HCT116 (cell line): ENCODE measurements around the gene MORF4L1. TPM values are rescaled to one million over a fixed set of nuclear protein-coding genes. Genes with fewer than 3 reads are reported as not detected.

Experiments
- ATAC-seq: fragments of 200-7000 bp; cut with Tn5 transposase; 2 replicates; pipeline ENCODE4 v1.9.1; 2020; ENCODE audit warnings: mild to moderate bottlenecking, moderate library complexity
- BruUV-seq: library from RNA; stranded (reverse); fragments of 400-500 nt; replicated peaks from 2 replicates; lab custom pipeline; 2021; lab: Mats Ljungman, UMichigan
- CTCF ChIA-PET: fragments of 300-600 bp; sonication (Branson Sonifier 250); formaldehyde crosslinking; loops from one replicate; lab custom pipeline; 2021; ENCODE audit warnings: antibody characterized with exemption; lab: Charles Lee
- POLR2A ChIA-PET: fragments of 300-600, 350-600 bp; sonication (Branson Sonifier 250); formaldehyde crosslinking; loops from one replicate; lab custom pipeline; 2021; ENCODE audit warnings: antibody characterized with exemption; lab: Charles Lee
- RAD21 ChIA-PET, 2 experiments: fragments of 300-600 bp; sonication (Branson Sonifier 250); formaldehyde crosslinking; loops; one replicate each; lab custom pipeline; 2023; ENCODE audit warnings: low total read pairs in 2 of 2; ENCODE audit not compliant: uncharacterized antibody in 2 of 2, unreplicated experiment in 2 of 2, low non-redundant PET in 1 of 2; lab: Charles Lee
- DNase-seq: peaks from one replicate; pipeline ENCODE4 v3.0.0-alpha.2; 2010; ENCODE audit warnings: low read depth, low spot score
- H2AFZ ChIP-seq: fragments of 200-600 bp; shearing (Covaris generic), sonication (generic); 2 replicates; pipeline ENCODE4 v1.6.1; 2017; ENCODE audit warnings: low read depth, mixed run types, mixed read lengths, antibody characterized with exemption, low read length; ENCODE audit not compliant: poor library complexity, severe bottlenecking
- H3K27ac ChIP-seq: 2 replicates; pipeline ENCODE4 v1.5.1; 2012; ENCODE audit warnings: low read depth, low read length
- H3K27me3 ChIP-seq: fragments of 200-600 bp; sonication (generic); 2 replicates; pipeline ENCODE4 v1.6.1; 2016; ENCODE audit warnings: mixed run types, low read length, mixed read lengths; ENCODE audit not compliant: insufficient read depth
- H3K36me3 ChIP-seq, 2 experiments: fragments of 200-500 bp in 1 of 2; fragments of 200-600 bp in 1 of 2; sonication (Bioruptor generic) in 1 of 2; sonication (generic) in 1 of 2; 2 replicates each; pipeline versions ENCODE4 v1.5.1 to v1.6.1; 2014 to 2016; ENCODE audit warnings: low read length in 2 of 2, inconsistent platforms in 1 of 2, mixed read lengths in 1 of 2, mixed run types in 1 of 2; ENCODE audit not compliant: insufficient read depth in 2 of 2, control insufficient read depth in 1 of 2
- H3K4me1 ChIP-seq, 2 experiments: fragments of 200-600 bp in 1 of 2; sonication (generic) in 1 of 2; 2 replicates each; pipeline versions ENCODE4 v1.5.1 to v1.6.1; 2012 to 2017; ENCODE audit warnings: low read length in 2 of 2, inconsistent platforms in 1 of 2, mild to moderate bottlenecking in 1 of 2, mixed read lengths in 1 of 2, mixed run types in 1 of 2, moderate library complexity in 1 of 2; ENCODE audit not compliant: insufficient read depth in 2 of 2, control insufficient read depth in 1 of 2
- H3K4me2 ChIP-seq: fragments of 200-600 bp; sonication (generic); 2 replicates; pipeline ENCODE4 v1.6.1; 2017; ENCODE audit warnings: mixed run types, low read length, mixed read lengths
- H3K4me3 ChIP-seq, 2 experiments: fragments of 200-600 bp in 1 of 2; sonication (generic) in 1 of 2; replicated peaks in 1 of 2; 2 replicates each; pipeline ENCODE4 v1.5.1; 2011 to 2016; ENCODE audit warnings: low read length in 2 of 2, control low read depth in 1 of 2, low read depth in 1 of 2, mild to moderate bottlenecking in 1 of 2, mixed read lengths in 1 of 2, mixed run types in 1 of 2
- H3K79me2 ChIP-seq: fragments of 200-600 bp; sonication (generic); 2 replicates; pipeline ENCODE4 v1.6.1; 2017; ENCODE audit warnings: mild to moderate bottlenecking, mixed run types, low read length, moderate library complexity, mixed read lengths; ENCODE audit not compliant: insufficient read depth
- H3K9ac ChIP-seq: fragments of 200-600 bp; sonication (generic); 2 replicates; pipeline ENCODE4 v1.6.1; 2016; ENCODE audit warnings: low read length, mixed read lengths
- H3K9me2 ChIP-seq: fragments of 200-600 bp; sonication (generic), shearing (Covaris generic); 2 replicates; pipeline ENCODE4 v1.6.1; 2017; ENCODE audit warnings: mixed run types, mild to moderate bottlenecking, moderate library complexity; ENCODE audit not compliant: insufficient read depth
- H3K9me3 ChIP-seq, 2 experiments: fragments of 200-500 bp in 1 of 2; fragments of 200-600 bp in 1 of 2; sonication (Bioruptor generic) in 1 of 2; sonication (generic) in 1 of 2; 2 replicates each; pipeline ENCODE4 v1.6.1; 2014 to 2017; ENCODE audit warnings: low read length in 2 of 2, mixed read lengths in 2 of 2, inconsistent platforms in 1 of 2, low read depth in 1 of 2, mild to moderate bottlenecking in 1 of 2, mixed run types in 1 of 2, moderate library complexity in 1 of 2; ENCODE audit not compliant: control insufficient read depth in 1 of 2, insufficient read depth in 1 of 2
- H4K20me1 ChIP-seq: fragments of 200-600 bp; sonication (generic), shearing (Covaris generic); 2 replicates; pipeline ENCODE4 v1.6.1; 2017; ENCODE audit warnings: mixed run types, mild to moderate bottlenecking, moderate library complexity; ENCODE audit not compliant: insufficient read depth
- ATF3 ChIP-seq: IDR thresholded peaks from 2 replicates; pipeline ENCODE4 v1.6.1; 2012
- CBX3 ChIP-seq: IDR thresholded peaks from 2 replicates; pipeline ENCODE4 v1.6.1; 2012; ENCODE audit warnings: low read depth
- CEBPB ChIP-seq: IDR thresholded peaks from 2 replicates; pipeline ENCODE4 v1.6.1; 2012; ENCODE audit warnings: low read depth
- CTCF ChIP-seq, 3 experiments: fragments of 200-600 bp in 1 of 3; sonication (generic) in 1 of 3; IDR thresholded peaks in 2 of 3; conservative IDR thresholded peaks in 1 of 3; 2 replicates each; pipeline ENCODE4 v1.5.1; 2012 to 2017; ENCODE audit warnings: low read depth in 2 of 3, low read length in 2 of 3, antibody characterized with exemption in 1 of 3, borderline replicate concordance in 1 of 3, control low read depth in 1 of 3, mild to moderate bottlenecking in 1 of 3, mixed read lengths in 1 of 3, mixed run types in 1 of 3, moderate library complexity in 1 of 3; ENCODE audit not compliant: insufficient read depth in 1 of 3
- EGR1 ChIP-seq: IDR thresholded peaks from 2 replicates; pipeline ENCODE4 v1.6.1; 2012; ENCODE audit warnings: low read depth
- ELF1 ChIP-seq: IDR thresholded peaks from 2 replicates; pipeline ENCODE4 v1.6.1; 2012; ENCODE audit warnings: low read depth, borderline replicate concordance
- EZH2 ChIP-seq: fragments of 200-600 bp; sonication (generic); IDR thresholded peaks from 2 replicates; pipeline ENCODE4 v1.6.1; 2017; ENCODE audit warnings: antibody characterized with exemption, mixed run types
- FOSL1 ChIP-seq: IDR thresholded peaks from 2 replicates; pipeline ENCODE4 v1.6.1; 2012; ENCODE audit warnings: low read depth
- JUND ChIP-seq: IDR thresholded peaks from 2 replicates; pipeline ENCODE4 v1.6.1; 2012
- POLR2A ChIP-seq: IDR thresholded peaks from 2 replicates; pipeline ENCODE4 v1.7.0; 2011; ENCODE audit warnings: borderline replicate concordance; ENCODE audit not compliant: insufficient read depth, insufficient read length; ENCODE audit errors: extremely low read depth
- POLR2AphosphoS5 ChIP-seq: IDR thresholded peaks from 2 replicates; pipeline ENCODE4 v1.6.1; 2011; ENCODE audit warnings: mild to moderate bottlenecking, low read depth, low read length, moderate library complexity
- RAD21 ChIP-seq: IDR thresholded peaks from 2 replicates; pipeline ENCODE4 v1.6.1; 2012; ENCODE audit warnings: low read depth, mild to moderate bottlenecking
- SIN3A ChIP-seq: IDR thresholded peaks from 2 replicates; pipeline ENCODE4 v1.6.1; 2012; ENCODE audit warnings: low read depth
- SP1 ChIP-seq: IDR thresholded peaks from 2 replicates; pipeline ENCODE4 v1.6.1; 2012; ENCODE audit warnings: low read depth
- SRF ChIP-seq: IDR thresholded peaks from 2 replicates; pipeline ENCODE4 v1.6.1; 2012; ENCODE audit warnings: low read depth
- TCF7L2 ChIP-seq: IDR thresholded peaks from 2 replicates; pipeline ENCODE4 v1.7.0; 2011; ENCODE audit warnings: borderline replicate concordance, inconsistent platforms; ENCODE audit not compliant: insufficient read depth, insufficient read length; ENCODE audit errors: extremely low read depth
- YY1 ChIP-seq: IDR thresholded peaks from 2 replicates; pipeline ENCODE4 v1.6.1; 2011; ENCODE audit warnings: low read length, low read depth, moderate library complexity, mild to moderate bottlenecking; ENCODE audit not compliant: insufficient replicate concordance; ENCODE audit errors: extremely low read depth
- ZFX ChIP-seq: fragments of 450-650 bp; IDR thresholded peaks from 2 replicates; pipeline ENCODE4 v1.6.1; 2017
- ZNF274 ChIP-seq: fragments of 200-500 bp; sonication (Bioruptor generic); IDR thresholded peaks from 2 replicates; pipeline ENCODE4 v1.6.1; 2014; ENCODE audit warnings: mild to moderate bottlenecking, low read depth, low read length, inconsistent platforms
- intact Hi-C: fragments of 100-400 bp; cut with micrococcal nuclease; formaldehyde crosslinking; loops from 2 replicates; pipeline ENCODE4 v1.10.0; 2022
- total RNA-seq: library from RNA; stranded (reverse); gene quantifications from one replicate; pipeline ENCODE4 v1.2.1, GENCODE V29; 2021; ENCODE audit not compliant: unreplicated experiment
- TF ChIP-seq, protein P1 (sequence below): IDR thresholded peaks from 2 replicates; pipeline ENCODE4 v1.6.1; 2012; ENCODE audit warnings: low read depth

Gene MORF4L1
- total RNA-seq, 1 experiment from 2014 or later: 273 TPM

DNA sequence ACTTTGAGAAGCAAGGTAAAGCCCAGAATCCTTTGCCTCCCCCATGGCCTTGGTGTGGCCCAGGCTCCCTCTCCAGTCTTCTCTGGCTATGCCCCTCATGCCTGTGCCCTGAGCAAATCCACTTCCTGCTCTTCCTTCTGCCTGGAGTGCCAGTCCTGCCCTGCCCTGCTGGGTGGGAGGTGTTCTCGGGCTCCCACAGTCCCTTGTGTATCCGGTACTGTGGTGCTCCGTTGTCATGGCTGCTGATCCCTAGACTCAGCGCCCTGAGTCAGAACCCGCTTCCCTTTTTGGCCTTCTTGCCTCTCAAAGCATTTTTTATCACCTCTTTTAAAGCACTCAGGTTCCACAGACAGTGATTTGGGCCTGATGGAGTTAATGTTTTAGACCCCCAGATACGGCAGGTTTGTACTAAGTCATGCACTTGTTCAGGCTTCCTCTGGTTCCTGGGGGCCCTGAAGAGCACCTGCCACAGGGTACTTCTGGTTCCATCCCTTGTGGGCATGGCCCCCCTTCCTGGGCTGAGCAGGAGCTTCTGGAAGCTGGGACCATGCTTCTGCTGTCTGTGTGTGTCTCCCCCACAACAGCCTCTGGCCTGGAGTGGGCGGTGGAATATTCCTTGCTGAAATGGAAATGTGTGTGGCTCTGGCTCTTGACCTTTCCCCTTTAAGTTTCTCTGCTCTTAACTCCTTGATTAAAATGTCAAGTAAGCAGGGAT, 31.9 kb upstream of the MORF4L1 start:
- Histone ChIP-seq H3K9me3 (no peaks in the 10 kb centered on the region), H3K9me2 (no peaks in the 10 kb centered on the region), H3K9ac (no peak overlapping the region)
- POLR2A ChIA-PET: no interaction called here
- TF ChIP-seq FOSL1 (no peak), ZNF274 (no peak), JUND (no peak), SIN3A (no peak), POLR2A (no peak), CBX3 (no peak), RAD21 (no peak), EZH2 (no peak), ZFX (no peak), SRF (no peak), ATF3 (no peak), EGR1 (no peak), POLR2AphosphoS5 (no peak), YY1 (no peak), ELF1 (no peak), CTCF (IDR thresholded peaks at IDR 0.05 in 2 of 3, conservative IDR thresholded peaks at IDR 0.05 in 1 of 3; ENCODE audit: borderline replicate concordance in 1 of 3, insufficient read depth in 1 of 3, low read depth in 2 of 3, low read length in 2 of 3) (no peak), CEBPB (no peak), SP1 (no peak), TCF7L2 (no peak)
- TF ChIP-seq, protein P1, sequence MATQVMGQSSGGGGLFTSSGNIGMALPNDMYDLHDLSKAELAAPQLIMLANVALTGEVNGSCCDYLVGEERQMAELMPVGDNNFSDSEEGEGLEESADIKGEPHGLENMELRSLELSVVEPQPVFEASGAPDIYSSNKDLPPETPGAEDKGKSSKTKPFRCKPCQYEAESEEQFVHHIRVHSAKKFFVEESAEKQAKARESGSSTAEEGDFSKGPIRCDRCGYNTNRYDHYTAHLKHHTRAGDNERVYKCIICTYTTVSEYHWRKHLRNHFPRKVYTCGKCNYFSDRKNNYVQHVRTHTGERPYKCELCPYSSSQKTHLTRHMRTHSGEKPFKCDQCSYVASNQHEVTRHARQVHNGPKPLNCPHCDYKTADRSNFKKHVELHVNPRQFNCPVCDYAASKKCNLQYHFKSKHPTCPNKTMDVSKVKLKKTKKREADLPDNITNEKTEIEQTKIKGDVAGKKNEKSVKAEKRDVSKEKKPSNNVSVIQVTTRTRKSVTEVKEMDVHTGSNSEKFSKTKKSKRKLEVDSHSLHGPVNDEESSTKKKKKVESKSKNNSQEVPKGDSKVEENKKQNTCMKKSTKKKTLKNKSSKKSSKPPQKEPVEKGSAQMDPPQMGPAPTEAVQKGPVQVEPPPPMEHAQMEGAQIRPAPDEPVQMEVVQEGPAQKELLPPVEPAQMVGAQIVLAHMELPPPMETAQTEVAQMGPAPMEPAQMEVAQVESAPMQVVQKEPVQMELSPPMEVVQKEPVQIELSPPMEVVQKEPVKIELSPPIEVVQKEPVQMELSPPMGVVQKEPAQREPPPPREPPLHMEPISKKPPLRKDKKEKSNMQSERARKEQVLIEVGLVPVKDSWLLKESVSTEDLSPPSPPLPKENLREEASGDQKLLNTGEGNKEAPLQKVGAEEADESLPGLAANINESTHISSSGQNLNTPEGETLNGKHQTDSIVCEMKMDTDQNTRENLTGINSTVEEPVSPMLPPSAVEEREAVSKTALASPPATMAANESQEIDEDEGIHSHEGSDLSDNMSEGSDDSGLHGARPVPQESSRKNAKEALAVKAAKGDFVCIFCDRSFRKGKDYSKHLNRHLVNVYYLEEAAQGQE: no peak
- TF ChIP-seq, all 23 proteins: peak for 0
- no peak for DNase-seq
- intact Hi-C loops: no loop called here
- Histone ChIP-seq H3K4me3 (no peak overlapping the region), H3K36me3 (no peaks in the 10 kb centered on the region), H3K79me2 (no peaks in the 10 kb centered on the region), H3K4me1 (no peaks in the 10 kb centered on the region), H3K4me2 (no peak overlapping the region), H3K27me3 (no peaks in the 10 kb centered on the region), H2AFZ (no peak overlapping the region), H4K20me1 (no peaks in the 10 kb centered on the region), H3K27ac (no peak overlapping the region)
- ATAC-seq: peak; percentile 44; the same call in 1 of the 2 replicates
- no TSS peak for BruUV-seq
- RAD21 ChIA-PET: no interaction called here
- CTCF ChIA-PET: no interaction called here
